ENCODE data around the gene TRIP4.
"Not testable (repeated sequence)": the region's sequence is repeated elsewhere in the genome, so short reads cannot be mapped to it uniquely, and the experiment has no call there.

Gene TRIP4

GRCh38 chr15:64356710-64357040, 31.0 kb upstream of the TRIP4 start:
- DNase-seq (ENCODE audit: low spot score), result no peak
- in situ Hi-C loops (cut with MboI; ENCODE audit: low pct_unique_long_range_greater_than_20kb, low sequenced_read_pairs, unreplicated experiment), result no loop called here

DNA sequence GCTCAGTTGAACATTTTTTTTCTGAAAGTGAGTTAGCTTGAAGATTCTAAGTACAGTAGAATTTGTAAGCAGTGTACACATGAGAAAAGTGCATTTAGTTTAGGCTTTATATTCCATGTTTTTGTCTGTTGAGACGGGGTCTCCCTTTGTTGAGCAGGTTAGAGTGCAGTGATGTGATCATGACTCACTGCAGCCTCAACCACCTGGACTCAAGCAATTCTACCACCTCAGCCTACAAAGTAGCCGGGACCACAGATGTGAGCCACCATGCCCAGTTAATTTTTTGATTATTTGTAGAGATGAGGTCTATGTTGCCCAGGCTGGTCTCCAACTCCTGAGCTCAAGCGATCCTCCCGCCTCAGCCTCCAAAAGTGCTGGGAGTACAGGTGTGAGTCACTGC, 26.4 kb upstream of the TRIP4 start:
- in situ Hi-C loops (cut with MboI; ENCODE audit: low pct_unique_long_range_greater_than_20kb, low sequenced_read_pairs, unreplicated experiment), result no loop called here
- DNase-seq (ENCODE audit: low spot score), result no peak
- no peak for TF ChIP-seq CTCF (IDR thresholded peaks at IDR 0.05; ENCODE audit: extremely low read depth, insufficient read depth, missing control alignments)

More at GRCh38 chr15:64356710-64357040, 31.0 kb upstream of the TRIP4 start:
- no peak for TF ChIP-seq CTCF (IDR thresholded peaks at IDR 0.05; ENCODE audit: extremely low read depth, insufficient read depth, missing control alignments)

DNA sequence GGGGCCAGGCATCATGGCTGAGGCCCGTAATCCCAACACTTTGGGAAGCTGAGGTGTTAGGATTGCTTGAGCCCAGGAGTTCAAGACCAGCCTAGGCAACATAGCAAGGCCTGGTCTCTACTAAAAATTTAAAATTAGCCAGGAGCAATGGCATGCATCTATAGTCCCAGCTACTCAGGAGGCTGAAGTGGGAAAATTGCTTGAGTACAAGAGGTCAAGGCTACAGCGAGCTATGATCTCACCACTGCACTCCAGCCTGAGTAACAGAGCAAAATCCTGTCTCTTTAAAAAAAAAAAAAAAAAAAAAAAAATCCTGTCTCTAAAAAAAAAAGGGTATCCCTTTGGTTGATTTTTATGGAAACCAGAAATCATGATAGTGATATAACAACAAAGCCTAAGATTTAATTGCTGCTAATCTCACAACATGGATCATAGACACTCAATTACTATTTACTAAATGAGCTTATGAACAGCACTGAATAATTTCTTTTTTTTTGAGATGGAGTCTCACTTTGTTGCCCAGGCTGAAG, 18.5 kb upstream of the TRIP4 start:
- no peak for TF ChIP-seq CTCF (IDR thresholded peaks at IDR 0.05; ENCODE audit: extremely low read depth, insufficient read depth, missing control alignments)
- DNase-seq (ENCODE audit: low spot score), result no peak
- in situ Hi-C loops (cut with MboI; ENCODE audit: low pct_unique_long_range_greater_than_20kb, low sequenced_read_pairs, unreplicated experiment), result no loop called here

DNA sequence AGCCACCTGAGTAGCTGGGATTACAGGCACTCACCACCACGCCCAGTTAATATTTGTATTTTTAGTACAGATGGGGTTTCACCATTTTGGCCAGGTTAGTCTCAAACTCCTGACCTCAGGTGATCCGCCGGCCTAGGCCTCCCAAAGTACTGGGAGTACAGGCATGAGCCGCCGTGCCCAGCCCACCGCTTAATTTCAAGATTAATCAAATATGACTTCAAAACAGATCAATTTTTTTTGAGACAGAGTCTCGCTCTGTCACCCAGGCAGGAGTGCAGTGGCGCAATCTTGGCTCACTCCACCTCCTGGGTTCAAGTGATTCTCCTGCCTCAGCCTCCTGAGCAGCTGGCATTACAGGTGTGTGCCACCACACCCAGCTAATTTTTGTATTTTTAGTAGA, 16.3 kb upstream of the TRIP4 start:
- DNase-seq (ENCODE audit: low spot score); in situ Hi-C loops (cut with MboI; ENCODE audit: low pct_unique_long_range_greater_than_20kb, low sequenced_read_pairs, unreplicated experiment): not testable (repeated sequence)

- no peak for TF ChIP-seq CTCF (IDR thresholded peaks at IDR 0.05; ENCODE audit: extremely low read depth, insufficient read depth, missing control alignments)
- in situ Hi-C loops (cut with MboI; ENCODE audit: low pct_unique_long_range_greater_than_20kb, low sequenced_read_pairs, unreplicated experiment), result no loop called here
- no peak for DNase-seq (ENCODE audit: low spot score)
Measured at GRCh38 chr15:64373360-64373759, 14.3 kb upstream of the TRIP4 start.

GRCh38 chr15:64379216-64379960, 8.2 kb upstream of the TRIP4 start:
- TF ChIP-seq CTCF (IDR thresholded peaks at IDR 0.05; ENCODE audit: extremely low read depth, insufficient read depth, missing control alignments), result no peak
- no peak for DNase-seq (ENCODE audit: low spot score)
- in situ Hi-C loops (cut with MboI; ENCODE audit: low pct_unique_long_range_greater_than_20kb, low sequenced_read_pairs, unreplicated experiment), result no loop called here

GRCh38 chr15:64380130-64380870, 7.3 kb upstream of the TRIP4 start:
- not testable (repeated sequence) for DNase-seq (ENCODE audit: low spot score)

More at GRCh38 chr15:64380130-64380870, 7.3 kb upstream of the TRIP4 start:
- in situ Hi-C loops (cut with MboI; ENCODE audit: low pct_unique_long_range_greater_than_20kb, low sequenced_read_pairs, unreplicated experiment), result not testable (repeated sequence)

All from GM13977 (cell line).